Fibroblast of lung (primary cell): ENCODE measurements around the gene LOXL3.

Experiments
- EZH2 ChIP-seq: IDR thresholded peaks from 2 replicates; pipeline ENCODE4 v1.5.1; 2012; ENCODE audit warnings: low read length, control low read depth, mild to moderate bottlenecking; ENCODE audit errors: missing control alignments
- TF ChIP-seq, protein P1 (sequence below), 2 donors: IDR thresholded peaks in 1 of 2; conservative IDR thresholded peaks in 1 of 2; 1 replicate in 1 of 2; 2 replicates in 1 of 2; pipeline ENCODE4 v1.5.1; 2011 to 2012; ENCODE audit warnings: low read length in 2 of 2, control low read depth in 1 of 2, inconsistent platforms in 1 of 2, low read depth in 1 of 2, mild to moderate bottlenecking in 1 of 2

DNA sequence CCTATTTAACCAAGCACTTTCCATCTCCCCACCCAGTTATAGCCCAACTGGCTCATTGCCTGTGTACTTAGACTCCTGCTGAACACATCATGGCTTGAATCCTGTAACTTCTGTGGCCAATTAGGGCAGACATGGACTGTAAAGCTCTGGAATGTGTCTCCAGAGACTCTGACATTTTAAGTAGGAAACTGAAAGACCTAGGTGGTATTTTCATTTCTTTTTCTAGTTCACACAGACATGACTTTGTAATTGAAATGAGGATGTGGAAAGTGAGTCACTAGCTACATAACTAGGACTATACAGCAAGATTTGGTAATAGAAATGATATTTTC is 13.0 kb upstream of the LOXL3 start:
- no peak for TF ChIP-seq EZH2
- TF ChIP-seq, protein P1, sequence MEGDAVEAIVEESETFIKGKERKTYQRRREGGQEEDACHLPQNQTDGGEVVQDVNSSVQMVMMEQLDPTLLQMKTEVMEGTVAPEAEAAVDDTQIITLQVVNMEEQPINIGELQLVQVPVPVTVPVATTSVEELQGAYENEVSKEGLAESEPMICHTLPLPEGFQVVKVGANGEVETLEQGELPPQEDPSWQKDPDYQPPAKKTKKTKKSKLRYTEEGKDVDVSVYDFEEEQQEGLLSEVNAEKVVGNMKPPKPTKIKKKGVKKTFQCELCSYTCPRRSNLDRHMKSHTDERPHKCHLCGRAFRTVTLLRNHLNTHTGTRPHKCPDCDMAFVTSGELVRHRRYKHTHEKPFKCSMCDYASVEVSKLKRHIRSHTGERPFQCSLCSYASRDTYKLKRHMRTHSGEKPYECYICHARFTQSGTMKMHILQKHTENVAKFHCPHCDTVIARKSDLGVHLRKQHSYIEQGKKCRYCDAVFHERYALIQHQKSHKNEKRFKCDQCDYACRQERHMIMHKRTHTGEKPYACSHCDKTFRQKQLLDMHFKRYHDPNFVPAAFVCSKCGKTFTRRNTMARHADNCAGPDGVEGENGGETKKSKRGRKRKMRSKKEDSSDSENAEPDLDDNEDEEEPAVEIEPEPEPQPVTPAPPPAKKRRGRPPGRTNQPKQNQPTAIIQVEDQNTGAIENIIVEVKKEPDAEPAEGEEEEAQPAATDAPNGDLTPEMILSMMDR (conservative IDR thresholded peaks at IDR 0.05 in 1 of 2, IDR thresholded peaks at IDR 0.05 in 1 of 2; ENCODE audit: low read depth in 1 of 2, low read length in 2 of 2), result no peak
